Hypothalamus (tissue), 51 donors: ENCODE measurements around the gene GNG4.

ENCODE experiments used
- DNase-seq, 51 donors: peaks; one replicate each; lab custom pipeline; 2025; lab: John Stamatoyannopoulos, UW

Gene GNG4

DNA sequence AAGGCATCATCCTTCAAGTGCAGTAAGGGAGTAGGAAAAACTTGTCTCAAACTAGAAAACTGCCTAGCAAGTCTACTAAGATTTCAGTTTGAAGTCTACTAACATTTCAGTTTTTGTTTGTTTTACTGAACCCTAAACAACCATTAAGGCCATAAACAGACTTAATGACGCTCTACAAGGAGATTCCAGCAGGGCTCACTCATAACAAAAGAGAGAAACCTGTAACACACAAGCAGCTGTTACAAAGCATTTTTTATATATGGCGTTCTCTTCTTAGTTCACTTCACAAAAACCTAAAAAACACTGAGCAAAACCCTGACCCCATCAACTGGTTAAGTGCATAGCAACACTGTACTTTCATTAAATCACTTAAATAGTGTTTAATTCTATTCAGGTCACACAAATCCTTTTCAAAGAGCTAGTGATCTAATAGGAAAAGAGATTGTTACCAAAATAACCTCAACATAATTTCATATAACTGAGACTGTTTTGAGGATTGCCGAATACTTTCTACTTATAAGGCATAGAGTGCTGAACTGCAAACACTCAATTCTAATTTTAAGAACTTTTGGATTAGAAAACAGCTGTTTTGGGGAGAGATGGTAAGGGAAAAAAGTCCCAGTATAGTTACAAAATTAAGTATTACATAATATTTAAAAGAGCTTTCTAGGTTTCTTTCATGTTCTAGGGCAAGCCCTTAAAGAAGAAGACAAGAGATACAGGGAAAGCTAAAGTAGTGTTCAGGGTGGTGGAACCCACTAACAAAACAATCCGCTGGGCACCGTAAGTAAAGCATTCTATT lies 146.8 kb downstream of the GNG4 start:
- DNase-seq, result no peak

DNA sequence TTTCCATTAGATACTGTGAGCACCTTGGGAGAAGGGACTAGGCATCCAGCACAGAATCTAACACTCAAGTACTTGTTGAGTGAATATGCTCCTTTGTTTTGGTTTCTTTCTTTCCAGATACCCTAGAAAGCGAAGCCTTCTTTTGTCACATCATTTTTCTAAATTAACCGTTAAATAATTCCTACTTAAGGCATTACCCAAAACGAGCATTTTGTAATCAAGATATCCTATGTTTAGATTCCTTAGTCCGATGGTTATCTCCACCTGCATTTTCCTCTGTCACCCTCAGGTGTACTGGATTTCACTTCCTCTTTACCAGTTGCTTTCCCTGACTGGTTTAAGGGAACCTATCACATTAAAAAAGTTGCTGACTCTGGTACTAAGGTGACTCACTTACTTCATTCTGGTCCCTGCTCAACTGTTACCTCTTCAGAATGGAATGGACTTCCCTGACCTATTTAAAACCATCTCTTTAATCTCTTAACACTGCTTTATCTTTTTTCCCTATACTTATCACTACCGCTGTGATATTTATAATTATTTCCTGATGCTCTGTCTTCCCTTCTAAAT lies 148.5 kb downstream of the GNG4 start:
- DNase-seq, result no peak
